K562 (cell line): ENCODE results near the gene GMEB2. TPM values are rescaled to one million over a fixed set of nuclear protein-coding genes. Genes with fewer than 3 reads are reported as not detected.

ENCODE experiments used
- GTF2F1 ChIP-seq: IDR thresholded peaks from 2 replicates; pipeline ENCODE4 v1.6.1; 2011; ENCODE audit warnings: low read depth, low read length, improper control_type of control experiment
- IRF2 ChIP-seq: sonication (generic); formaldehyde crosslinking; IDR thresholded peaks from 2 replicates; pipeline ENCODE4 v1.8.1; 2022; ENCODE audit warnings: mild to moderate bottlenecking, missing genetic modification reagents
- JUND ChIP-seq, 2 experiments: IDR thresholded peaks; 2 replicates in 1 of 2; 3 replicates in 1 of 2; pipeline ENCODE4 v1.6.1; 2011; ENCODE audit warnings: borderline replicate concordance in 2 of 2, low read depth in 2 of 2, low read length in 2 of 2, improper control_type of control experiment in 1 of 2, missing biosample characterization in 1 of 2, missing genetic modification characterization in 1 of 2, missing genetic modification reagents in 1 of 2
- KAT7 ChIP-seq: sonication (generic); formaldehyde crosslinking; IDR thresholded peaks from 2 replicates; pipeline ENCODE4 v1.8.0; 2022; ENCODE audit warnings: missing genetic modification reagents, mild to moderate bottlenecking, borderline replicate concordance
- PRPF4 ChIP-seq: fragments of 200-400 bp; formaldehyde crosslinking; IDR thresholded peaks from one replicate; pipeline ENCODE4 v1.6.1; 2017; ENCODE audit warnings: low read length, low read depth, mild to moderate bottlenecking; ENCODE audit not compliant: insufficient read depth, poor library complexity, severe bottlenecking
- RHOXF2B ChIP-seq: fragments of 250-450 bp; sonication (Bioruptor Pico); conservative IDR thresholded peaks from 2 replicates; pipeline ENCODE4 v1.5.1; 2021
- SIRT6 ChIP-seq: IDR thresholded peaks from one replicate; pipeline ENCODE4 v1.6.1; 2012; ENCODE audit warnings: low read depth, mild to moderate bottlenecking, control low read depth, inconsistent platforms, low read length, moderate library complexity
- ZNF384 ChIP-seq: IDR thresholded peaks from 2 replicates; pipeline ENCODE4 v1.6.1; 2012; ENCODE audit warnings: low read depth, low read length, improper control_type of control experiment
- polyA plus RNA-seq, 8 experiments: library from polyadenylated mRNA; depleted of rRNA in 4 of 8; stranded (reverse) in 5 of 8; unstranded in 3 of 8; fragments of >200 nt; fragmentation: Nextera tagmentation in 2 of 8; fragmentation: Illumina TruSeq in 1 of 8; extraction: Ambion mirVana in 2 of 8; extraction: Trizol in 1 of 8; gene quantifications; 2 replicates each; pipeline versions ENCODE4 v1.2.1 to v1.2.3, GENCODE V29; 2011 to 2014; ENCODE audit warnings: inconsistent platforms in 1 of 8, missing spikeins in 1 of 8
- total RNA-seq, 7 experiments: library from RNA; depleted of rRNA in 6 of 7; stranded (reverse); fragments of >200 nt in 6 of 7; fragmentation: Illumina TruSeq in 2 of 7; extraction: Trizol in 2 of 7; gene quantifications; 2 replicates each; pipeline versions ENCODE4 v1.2.1 to v1.2.3, GENCODE V29; 2011 to 2021; ENCODE audit warnings: low replicate concordance in 1 of 7
- TF ChIP-seq, protein P1 (sequence below), 2 experiments: fragments of 450-650 bp in 1 of 2; IDR thresholded peaks; 2 replicates each; pipeline ENCODE4 v1.6.1; 2011 to 2017; ENCODE audit warnings: low read depth in 2 of 2, antibody characterized with exemption in 1 of 2, borderline replicate concordance in 1 of 2, low read length in 1 of 2, mild to moderate bottlenecking in 1 of 2, mixed read lengths in 1 of 2; ENCODE audit not compliant: control insufficient read depth in 1 of 2
- TF ChIP-seq, protein P2 (sequence below): fragments of 250-450 bp; sonication (Bioruptor Pico); IDR thresholded peaks from 2 replicates; pipeline ENCODE4 v1.4.0; 2020; ENCODE audit warnings: mild to moderate bottlenecking
- TF ChIP-seq, protein P3 (sequence below): fragments of 450-650 bp; IDR thresholded peaks from 2 replicates; pipeline ENCODE4 v1.6.1; 2014; ENCODE audit warnings: low read depth, mild to moderate bottlenecking, moderate library complexity, borderline replicate concordance
- TF ChIP-seq, protein P4 (sequence below): fragments of 250-450 bp; sonication (Bioruptor Pico); IDR thresholded peaks from 2 replicates; pipeline ENCODE4 v1.4.0; 2020

Gene GMEB2
- total and polyA plus RNA-seq, 9 of the 15 experiments (the other 6 are each of a cell fraction or from before 2014, with no cell fraction given), result 0.03 to 13.9 (median 6.3) TPM

DNA sequence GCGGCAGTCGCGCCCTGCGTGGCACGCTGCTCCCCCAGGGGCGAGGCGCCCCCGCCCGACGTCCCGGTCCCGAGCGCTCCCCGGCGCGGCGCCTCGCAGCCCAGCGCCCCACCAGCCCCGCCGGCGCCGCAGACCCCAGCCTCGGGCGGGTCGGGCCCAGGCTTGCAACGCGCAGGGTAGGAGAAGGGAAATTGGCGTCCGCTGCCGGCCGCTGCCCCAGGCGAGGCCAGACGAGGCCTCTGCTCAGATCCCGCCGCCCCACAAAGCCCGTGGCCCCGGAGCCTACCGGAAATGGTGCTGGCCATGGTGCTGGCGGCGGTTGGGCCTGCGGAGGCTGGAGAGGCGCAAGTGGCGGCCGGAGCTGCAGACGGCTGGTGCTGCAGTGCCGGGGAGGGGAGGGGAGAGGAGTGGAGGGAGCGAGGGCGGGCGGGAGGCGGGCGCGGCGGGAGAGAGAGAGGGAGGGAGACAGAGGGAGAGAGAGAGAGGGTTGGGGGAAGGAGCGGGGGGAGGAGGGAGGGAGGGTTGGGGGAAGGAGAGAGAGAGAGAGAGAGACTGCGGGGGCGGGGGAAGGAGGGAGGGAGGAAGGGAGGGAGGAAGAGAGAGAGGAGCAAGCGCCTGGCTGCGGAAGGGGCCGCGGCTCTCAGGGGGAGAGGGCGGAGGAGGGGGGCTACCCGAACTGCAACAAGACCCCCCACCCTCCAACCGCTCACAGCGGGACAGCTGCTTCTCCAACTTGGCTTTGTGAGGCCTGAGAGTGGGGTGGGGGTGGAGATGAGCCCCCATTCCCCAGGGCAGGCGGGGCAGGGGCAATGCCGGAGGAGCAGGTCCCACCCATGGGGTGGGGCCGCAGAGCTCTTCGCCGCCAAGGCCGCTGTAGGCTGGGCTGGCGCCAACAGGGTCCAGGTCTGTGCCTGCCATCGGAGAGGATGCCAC lies 26.4 kb upstream of the GMEB2 start, which contains the start of gene STMN3 (continued):
- TF ChIP-seq, protein P1, sequence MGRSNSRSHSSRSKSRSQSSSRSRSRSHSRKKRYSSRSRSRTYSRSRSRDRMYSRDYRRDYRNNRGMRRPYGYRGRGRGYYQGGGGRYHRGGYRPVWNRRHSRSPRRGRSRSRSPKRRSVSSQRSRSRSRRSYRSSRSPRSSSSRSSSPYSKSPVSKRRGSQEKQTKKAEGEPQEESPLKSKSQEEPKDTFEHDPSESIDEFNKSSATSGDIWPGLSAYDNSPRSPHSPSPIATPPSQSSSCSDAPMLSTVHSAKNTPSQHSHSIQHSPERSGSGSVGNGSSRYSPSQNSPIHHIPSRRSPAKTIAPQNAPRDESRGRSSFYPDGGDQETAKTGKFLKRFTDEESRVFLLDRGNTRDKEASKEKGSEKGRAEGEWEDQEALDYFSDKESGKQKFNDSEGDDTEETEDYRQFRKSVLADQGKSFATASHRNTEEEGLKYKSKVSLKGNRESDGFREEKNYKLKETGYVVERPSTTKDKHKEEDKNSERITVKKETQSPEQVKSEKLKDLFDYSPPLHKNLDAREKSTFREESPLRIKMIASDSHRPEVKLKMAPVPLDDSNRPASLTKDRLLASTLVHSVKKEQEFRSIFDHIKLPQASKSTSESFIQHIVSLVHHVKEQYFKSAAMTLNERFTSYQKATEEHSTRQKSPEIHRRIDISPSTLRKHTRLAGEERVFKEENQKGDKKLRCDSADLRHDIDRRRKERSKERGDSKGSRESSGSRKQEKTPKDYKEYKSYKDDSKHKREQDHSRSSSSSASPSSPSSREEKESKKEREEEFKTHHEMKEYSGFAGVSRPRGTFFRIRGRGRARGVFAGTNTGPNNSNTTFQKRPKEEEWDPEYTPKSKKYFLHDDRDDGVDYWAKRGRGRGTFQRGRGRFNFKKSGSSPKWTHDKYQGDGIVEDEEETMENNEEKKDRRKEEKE (IDR thresholded peaks at IDR 0.05; ENCODE audit: borderline replicate concordance in 1 of 2, control insufficient read depth in 1 of 2, low read depth in 2 of 2, low read length in 1 of 2), result no peak
- no peak for TF ChIP-seq RHOXF2B (CRISPR knock-in tag)
- TF ChIP-seq, protein P2, sequence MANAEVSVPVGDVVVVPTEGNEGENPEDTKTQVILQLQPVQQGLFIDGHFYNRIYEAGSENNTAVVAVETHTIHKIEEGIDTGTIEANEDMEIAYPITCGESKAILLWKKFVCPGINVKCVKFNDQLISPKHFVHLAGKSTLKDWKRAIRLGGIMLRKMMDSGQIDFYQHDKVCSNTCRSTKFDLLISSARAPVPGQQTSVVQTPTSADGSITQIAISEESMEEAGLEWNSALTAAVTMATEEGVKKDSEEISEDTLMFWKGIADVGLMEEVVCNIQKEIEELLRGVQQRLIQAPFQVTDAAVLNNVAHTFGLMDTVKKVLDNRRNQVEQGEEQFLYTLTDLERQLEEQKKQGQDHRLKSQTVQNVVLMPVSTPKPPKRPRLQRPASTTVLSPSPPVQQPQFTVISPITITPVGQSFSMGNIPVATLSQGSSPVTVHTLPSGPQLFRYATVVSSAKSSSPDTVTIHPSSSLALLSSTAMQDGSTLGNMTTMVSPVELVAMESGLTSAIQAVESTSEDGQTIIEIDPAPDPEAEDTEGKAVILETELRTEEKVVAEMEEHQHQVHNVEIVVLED, result no peak
- no peak for TF ChIP-seq SIRT6
- TF ChIP-seq, protein P3, sequence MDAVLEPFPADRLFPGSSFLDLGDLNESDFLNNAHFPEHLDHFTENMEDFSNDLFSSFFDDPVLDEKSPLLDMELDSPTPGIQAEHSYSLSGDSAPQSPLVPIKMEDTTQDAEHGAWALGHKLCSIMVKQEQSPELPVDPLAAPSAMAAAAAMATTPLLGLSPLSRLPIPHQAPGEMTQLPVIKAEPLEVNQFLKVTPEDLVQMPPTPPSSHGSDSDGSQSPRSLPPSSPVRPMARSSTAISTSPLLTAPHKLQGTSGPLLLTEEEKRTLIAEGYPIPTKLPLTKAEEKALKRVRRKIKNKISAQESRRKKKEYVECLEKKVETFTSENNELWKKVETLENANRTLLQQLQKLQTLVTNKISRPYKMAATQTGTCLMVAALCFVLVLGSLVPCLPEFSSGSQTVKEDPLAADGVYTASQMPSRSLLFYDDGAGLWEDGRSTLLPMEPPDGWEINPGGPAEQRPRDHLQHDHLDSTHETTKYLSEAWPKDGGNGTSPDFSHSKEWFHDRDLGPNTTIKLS, result 0 out of 2 replicates have a peak, but pooled peaks have one; percentile 20
- peak; percentile 90; the same call in 1 of the 2 replicates for TF ChIP-seq KAT7 (CRISPR knock-in tag)
- no peak for TF ChIP-seq IRF2
- TF ChIP-seq, protein P4, sequence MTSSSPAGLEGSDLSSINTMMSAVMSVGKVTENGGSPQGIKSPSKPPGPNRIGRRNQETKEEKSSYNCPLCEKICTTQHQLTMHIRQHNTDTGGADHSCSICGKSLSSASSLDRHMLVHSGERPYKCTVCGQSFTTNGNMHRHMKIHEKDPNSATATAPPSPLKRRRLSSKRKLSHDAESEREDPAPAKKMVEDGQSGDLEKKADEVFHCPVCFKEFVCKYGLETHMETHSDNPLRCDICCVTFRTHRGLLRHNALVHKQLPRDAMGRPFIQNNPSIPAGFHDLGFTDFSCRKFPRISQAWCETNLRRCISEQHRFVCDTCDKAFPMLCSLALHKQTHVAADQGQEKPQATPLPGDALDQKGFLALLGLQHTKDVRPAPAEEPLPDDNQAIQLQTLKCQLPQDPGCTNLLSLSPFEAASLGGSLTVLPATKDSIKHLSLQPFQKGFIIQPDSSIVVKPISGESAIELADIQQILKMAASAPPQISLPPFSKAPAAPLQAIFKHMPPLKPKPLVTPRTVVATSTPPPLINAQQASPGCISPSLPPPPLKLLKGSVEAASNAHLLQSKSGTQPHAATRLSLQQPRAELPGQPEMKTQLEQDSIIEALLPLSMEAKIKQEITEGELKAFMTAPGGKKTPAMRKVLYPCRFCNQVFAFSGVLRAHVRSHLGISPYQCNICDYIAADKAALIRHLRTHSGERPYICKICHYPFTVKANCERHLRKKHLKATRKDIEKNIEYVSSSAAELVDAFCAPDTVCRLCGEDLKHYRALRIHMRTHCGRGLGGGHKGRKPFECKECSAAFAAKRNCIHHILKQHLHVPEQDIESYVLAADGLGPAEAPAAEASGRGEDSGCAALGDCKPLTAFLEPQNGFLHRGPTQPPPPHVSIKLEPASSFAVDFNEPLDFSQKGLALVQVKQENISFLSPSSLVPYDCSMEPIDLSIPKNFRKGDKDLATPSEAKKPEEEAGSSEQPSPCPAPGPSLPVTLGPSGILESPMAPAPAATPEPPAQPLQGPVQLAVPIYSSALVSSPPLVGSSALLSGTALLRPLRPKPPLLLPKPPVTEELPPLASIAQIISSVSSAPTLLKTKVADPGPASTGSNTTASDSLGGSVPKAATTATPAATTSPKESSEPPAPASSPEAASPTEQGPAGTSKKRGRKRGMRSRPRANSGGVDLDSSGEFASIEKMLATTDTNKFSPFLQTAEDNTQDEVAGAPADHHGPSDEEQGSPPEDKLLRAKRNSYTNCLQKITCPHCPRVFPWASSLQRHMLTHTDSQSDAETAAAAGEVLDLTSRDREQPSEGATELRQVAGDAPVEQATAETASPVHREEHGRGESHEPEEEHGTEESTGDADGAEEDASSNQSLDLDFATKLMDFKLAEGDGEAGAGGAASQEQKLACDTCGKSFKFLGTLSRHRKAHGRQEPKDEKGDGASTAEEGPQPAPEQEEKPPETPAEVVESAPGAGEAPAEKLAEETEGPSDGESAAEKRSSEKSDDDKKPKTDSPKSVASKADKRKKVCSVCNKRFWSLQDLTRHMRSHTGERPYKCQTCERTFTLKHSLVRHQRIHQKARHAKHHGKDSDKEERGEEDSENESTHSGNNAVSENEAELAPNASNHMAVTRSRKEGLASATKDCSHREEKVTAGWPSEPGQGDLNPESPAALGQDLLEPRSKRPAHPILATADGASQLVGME, result no peak
- TF ChIP-seq GTF2F1, result no peak
- no peak for TF ChIP-seq PRPF4
- TF ChIP-seq JUND (IDR thresholded peaks at IDR 0.05; ENCODE audit: borderline replicate concordance, low read depth, low read length), result peak; percentile 13; the same call in 1 of the 2 replicates
- TF ChIP-seq JUND (tag; IDR thresholded peaks at IDR 0.05; ENCODE audit: borderline replicate concordance, low read depth, low read length), result no peak
- no peak for TF ChIP-seq ZNF384
